Left forelimb (tissue), 1 donor: Measurements from ENCODE around the gene ZNF516.

Source experiments
- DNase-seq: peaks from one replicate; pipeline ENCODE4 v3.0.0-alpha.2; 2018; ENCODE audit warnings: low spot score

ZNF516 gene

GRCh38 chr18:76343938-76344569 lies 151.0 kb downstream of the ZNF516 start:
- no peak for DNase-seq

GRCh38 chr18:76340410-76340809 lies 154.6 kb downstream of the ZNF516 start:
- DNase-seq = no peak

DNA sequence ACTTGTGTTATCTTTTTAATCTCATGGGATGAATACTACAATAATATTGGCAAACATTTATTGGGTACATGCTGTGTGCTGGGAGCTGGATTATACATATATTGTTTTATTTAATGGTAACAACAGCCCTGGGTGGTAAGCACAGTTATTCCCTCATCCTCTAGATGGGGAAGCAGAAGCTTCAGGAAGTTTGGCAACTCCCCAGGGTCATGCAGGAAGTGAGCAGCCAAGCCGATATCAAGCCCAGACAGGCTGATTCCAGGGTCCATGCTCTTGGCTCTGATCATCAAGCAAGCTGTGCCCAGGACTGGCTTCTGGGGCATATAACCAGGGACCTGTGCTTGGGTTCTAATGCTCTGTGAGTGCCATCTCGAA lies 155.8 kb downstream of the ZNF516 start:
- DNase-seq = no peak

- no peak for DNase-seq
These were observed 156.3 kb downstream of the ZNF516 start for GRCh38 chr18:76338619-76339245.

GRCh38 chr18:76338088-76338487 lies 157.0 kb downstream of the ZNF516 start:
- DNase-seq = no peak

- no peak for DNase-seq
These were observed 159.0 kb downstream of the ZNF516 start for GRCh38 chr18:76335859-76336640.

DNA sequence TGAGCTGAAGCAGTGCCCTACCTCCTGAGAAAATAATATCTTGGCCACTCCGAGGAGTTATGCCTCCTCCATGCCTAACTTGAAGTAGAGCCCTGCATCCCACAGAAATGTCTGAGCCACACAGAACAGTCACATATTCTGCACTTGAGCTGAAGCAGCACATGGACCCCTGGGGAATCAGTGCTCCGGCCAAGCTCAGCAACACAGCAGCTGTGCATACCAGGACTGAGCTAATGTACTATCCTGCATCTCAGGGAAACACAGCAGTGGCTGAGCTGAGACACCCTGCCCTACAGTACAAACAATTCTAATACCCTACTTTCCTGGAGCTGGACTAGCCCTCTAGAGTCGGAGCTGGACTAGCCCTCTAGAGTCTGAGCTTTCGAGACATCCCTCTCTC lies 166.9 kb downstream of the ZNF516 start:
- peak; percentile 78 for DNase-seq

DNA sequence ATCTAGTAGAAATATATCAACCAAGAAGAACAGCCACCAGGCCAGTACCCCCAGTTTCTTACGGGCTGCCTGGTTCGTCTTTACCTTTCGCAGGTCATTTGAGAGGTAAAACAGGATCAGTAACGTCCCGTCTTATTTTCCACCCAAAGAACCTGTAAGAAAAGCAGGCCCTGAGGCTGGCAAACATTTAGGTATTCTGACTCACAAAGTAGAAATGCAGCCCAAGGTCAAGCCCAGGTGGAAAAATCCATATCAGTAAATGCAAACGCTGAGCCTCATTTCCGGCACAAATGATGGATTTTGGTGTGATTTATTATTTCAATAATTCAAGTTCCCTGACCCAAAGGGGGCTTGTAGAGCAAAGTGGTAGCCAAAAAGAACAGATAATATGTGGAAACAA lies 171.2 kb downstream of the ZNF516 start:
- DNase-seq = no peak

DNA sequence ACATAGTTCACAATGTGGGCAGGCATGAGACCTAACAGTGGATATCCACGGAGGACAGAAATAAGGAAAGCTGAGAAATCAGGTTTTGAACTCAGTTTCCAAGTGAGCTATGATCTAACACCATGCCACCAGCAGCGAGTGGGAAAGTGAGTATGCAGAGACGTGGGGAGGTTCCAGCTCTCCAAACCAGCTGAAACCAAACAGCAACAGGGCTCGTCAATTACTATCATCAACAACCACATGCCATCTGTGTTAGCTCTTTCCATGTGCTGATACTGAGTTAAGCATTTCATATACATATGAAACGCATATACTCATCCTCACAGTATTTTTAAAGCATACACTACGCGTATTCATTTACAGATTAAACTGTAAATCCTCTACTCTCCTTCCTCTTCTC lies 172.4 kb downstream of the ZNF516 start:
- DNase-seq = no peak

DNA sequence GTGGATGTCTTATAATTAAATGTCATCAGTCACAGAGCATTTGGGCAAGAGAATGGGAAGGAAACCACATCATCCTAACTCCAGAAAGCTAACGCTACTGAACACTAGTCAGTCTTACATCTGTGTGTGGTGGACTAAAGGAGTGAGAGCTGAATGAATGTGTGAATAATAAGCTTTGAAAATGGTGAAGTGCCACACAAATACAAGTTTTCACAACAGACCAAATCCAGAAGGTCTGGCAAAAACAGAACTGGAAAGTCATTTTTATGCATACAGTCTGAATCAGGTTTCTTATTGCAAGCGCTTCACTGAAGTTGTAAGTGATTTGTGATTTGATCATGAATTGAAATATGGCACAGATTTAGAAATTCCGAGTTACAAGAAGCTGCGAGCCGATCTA lies 175.7 kb downstream of the ZNF516 start:
- DNase-seq = no peak

DNA sequence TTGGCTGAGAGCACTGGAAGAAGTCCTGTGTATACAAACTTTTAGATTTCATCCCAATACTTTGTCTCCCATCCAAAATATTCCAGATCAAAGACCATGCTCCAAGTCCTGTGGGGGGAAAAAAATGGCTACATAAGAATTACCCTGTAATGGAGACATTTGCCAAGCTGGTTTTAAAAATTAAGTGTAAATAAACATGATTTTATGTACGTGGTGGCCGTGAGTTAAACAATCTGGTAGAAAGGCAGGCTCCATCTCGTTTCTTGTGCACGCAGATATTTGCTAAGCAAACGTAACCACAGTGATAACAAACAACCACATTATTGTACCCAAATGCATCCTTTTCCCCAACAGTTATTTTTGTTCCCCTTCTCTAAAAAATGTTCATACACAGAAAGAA lies 176.4 kb downstream of the ZNF516 start:
- no peak for DNase-seq

- DNase-seq = no peak
These were observed 177.9 kb downstream of the ZNF516 start for GRCh38 chr18:76317136-76317535.

DNA sequence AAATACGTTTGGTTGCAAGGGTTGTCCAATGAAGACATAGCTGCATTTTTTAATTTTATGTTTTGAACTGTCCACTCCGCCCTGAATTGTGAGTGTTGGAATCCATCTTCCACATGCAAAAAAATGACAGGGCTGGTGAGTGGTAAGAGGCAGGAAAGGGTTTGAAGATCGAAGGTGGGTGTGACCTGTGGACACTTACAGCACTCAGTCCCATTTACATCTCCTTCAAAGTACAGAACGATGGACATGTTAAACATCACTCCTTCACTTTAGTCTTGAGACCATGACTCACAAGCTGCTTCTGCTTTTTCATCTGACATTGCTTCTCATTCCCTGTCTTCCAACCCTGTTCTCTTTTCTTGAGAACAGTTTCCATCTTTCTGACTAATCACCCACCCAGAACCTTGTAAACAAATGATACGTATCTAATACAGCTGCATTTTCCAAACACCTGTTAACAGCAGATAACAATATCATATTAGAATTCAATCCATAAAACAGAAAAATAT lies 179.3 kb downstream of the ZNF516 start:
- DNase-seq = no peak

DNA sequence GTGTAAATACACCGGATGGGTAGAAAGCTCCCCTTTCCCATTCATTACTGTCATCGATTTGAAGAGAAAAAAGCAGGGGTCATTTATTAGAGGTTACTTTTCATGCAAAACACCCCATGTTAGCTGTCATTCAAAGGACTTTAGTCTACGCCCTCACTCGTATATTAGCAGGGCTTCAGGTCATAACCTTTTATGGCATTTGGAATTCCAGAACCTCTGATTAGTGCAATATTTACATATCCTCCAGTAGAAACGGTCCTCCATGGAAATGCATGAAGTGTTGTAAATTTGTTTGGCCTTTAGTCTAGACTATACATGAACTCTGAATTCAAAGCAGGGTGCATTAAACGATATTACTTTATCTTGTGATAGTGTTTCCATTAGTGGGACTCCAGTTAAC lies 180.5 kb downstream of the ZNF516 start:
- no peak for DNase-seq

GRCh38 chr18:76314015-76314414 lies 181.0 kb downstream of the ZNF516 start:
- DNase-seq = no peak
